ENCODE results near the gene SFN. TPM values are rescaled to one million over a fixed set of nuclear protein-coding genes. Genes with fewer than 3 reads are reported as not detected.

SFN gene
- total and polyA plus RNA-seq, 2 donors (not counting 3 experiments of a cell fraction or from before 2014, with no cell fraction given) = 0.08 to 0.33 TPM

DNA sequence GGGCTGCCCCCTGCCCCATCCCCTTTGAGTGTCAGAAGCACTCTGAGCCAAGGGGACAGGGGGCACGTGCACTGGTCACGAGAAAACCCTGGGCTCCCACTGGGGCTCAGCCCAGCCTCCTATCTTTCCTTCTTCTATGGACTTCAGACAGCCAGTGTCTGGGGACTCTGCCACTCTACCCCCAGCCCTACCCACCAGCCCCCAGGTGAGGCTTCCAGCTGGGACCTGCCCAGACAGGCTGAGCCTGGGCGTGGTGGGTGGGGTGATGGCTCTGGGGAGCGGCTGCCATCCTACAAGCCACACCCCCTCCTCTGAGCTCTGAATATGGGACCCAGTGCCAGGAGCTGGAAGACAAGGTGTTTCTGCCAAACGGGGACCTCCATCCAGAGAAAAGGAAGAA, 8.0 kb upstream of the SFN start:
- dilution Hi-C loops (cut with MboI; ENCODE audit: extremely low pct_ligation_motif_present, low sequenced_read_pairs) (no loop called here), intact Hi-C loops (cut with micrococcal nuclease) (no loop called here)
- Histone ChIP-seq H2AFZ (ENCODE audit: low read depth, low read length) (no peak overlapping the region), H3K4me3 (replicated peaks in 1 of 3; ENCODE audit: insufficient read depth in 1 of 3, low read depth in 1 of 3, low read length in 3 of 3) (no peak overlapping the region), H3K4me2 (ENCODE audit: insufficient read depth, low read length) (no peak overlapping the region), H3K9me1 (replicated peaks; ENCODE audit: control insufficient read depth, extremely low read depth, insufficient read depth, low read length) (no peaks in the 10 kb centered on the region), H3K27ac (ENCODE audit: insufficient read depth, low read depth, low read length) (no peak overlapping the region), H4K20me1 (replicated peaks; ENCODE audit: control insufficient read depth, extremely low read depth, insufficient read depth, low read length) (no peaks in the 10 kb centered on the region), H3K9me3 (replicated peaks; ENCODE audit: control insufficient read depth, insufficient read depth, low read length) (no peaks in the 10 kb centered on the region), H3K27me3 (ENCODE audit: control insufficient read depth in 2 of 2, insufficient read depth in 2 of 2, low read length in 2 of 2) (no peaks in the 10 kb centered on the region), H3K79me2 (ENCODE audit: control insufficient read depth, insufficient read depth, low read length) (no peaks in the 10 kb centered on the region), H3K4me1 (ENCODE audit: control insufficient read depth, extremely low read depth, insufficient read depth, low read length) (no peaks in the 10 kb centered on the region), H3K36me3 (ENCODE audit: control insufficient read depth in 2 of 2, extremely low read depth in 1 of 2, insufficient read depth in 2 of 2, low read length in 2 of 2) (peaks cover 12 to 32% of the 10 kb centered on the region in 2 experiments), H3K9ac (replicated peaks; ENCODE audit: extremely low read depth, insufficient read depth, low read length) (no peak overlapping the region)
- ChIA-PET CTCF (interaction anchor here (1.0 to 1.9 kb wide), 3 partner anchors 10 to 253 kb away, joined by 4 to 7 read pairs (median 5); no protein-coding TSS in a partner anchor), POLR2A (no interaction called here)
- no peak for FAIRE-seq
- TF ChIP-seq FOS (IDR thresholded peaks at IDR 0.05; ENCODE audit: borderline replicate concordance, insufficient read depth, low read length) = no peak
- TF ChIP-seq JUN (IDR thresholded peaks at IDR 0.05; ENCODE audit: borderline replicate concordance, insufficient read depth, insufficient read length, low read depth) = no peak
- no peak for TF ChIP-seq MYC (IDR thresholded peaks at IDR 0.05; ENCODE audit: low read depth, low read length)
- TF ChIP-seq POLR2A (IDR thresholded peaks at IDR 0.05; ENCODE audit: low read depth, low read length) = no peak
- TF ChIP-seq GATA2 (IDR thresholded peaks at IDR 0.05; ENCODE audit: insufficient read depth, insufficient read length, low read depth, low read length) = no peak
- no peak for TF ChIP-seq EZH2 (IDR thresholded peaks at IDR 0.05; ENCODE audit: borderline replicate concordance, low read depth, low read length, severe bottlenecking)
- TF ChIP-seq, protein P1, sequence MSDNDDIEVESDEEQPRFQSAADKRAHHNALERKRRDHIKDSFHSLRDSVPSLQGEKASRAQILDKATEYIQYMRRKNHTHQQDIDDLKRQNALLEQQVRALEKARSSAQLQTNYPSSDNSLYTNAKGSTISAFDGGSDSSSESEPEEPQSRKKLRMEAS (IDR thresholded peaks at IDR 0.05; ENCODE audit: insufficient read depth, insufficient read length) = no peak
- TF ChIP-seq, protein P2, sequence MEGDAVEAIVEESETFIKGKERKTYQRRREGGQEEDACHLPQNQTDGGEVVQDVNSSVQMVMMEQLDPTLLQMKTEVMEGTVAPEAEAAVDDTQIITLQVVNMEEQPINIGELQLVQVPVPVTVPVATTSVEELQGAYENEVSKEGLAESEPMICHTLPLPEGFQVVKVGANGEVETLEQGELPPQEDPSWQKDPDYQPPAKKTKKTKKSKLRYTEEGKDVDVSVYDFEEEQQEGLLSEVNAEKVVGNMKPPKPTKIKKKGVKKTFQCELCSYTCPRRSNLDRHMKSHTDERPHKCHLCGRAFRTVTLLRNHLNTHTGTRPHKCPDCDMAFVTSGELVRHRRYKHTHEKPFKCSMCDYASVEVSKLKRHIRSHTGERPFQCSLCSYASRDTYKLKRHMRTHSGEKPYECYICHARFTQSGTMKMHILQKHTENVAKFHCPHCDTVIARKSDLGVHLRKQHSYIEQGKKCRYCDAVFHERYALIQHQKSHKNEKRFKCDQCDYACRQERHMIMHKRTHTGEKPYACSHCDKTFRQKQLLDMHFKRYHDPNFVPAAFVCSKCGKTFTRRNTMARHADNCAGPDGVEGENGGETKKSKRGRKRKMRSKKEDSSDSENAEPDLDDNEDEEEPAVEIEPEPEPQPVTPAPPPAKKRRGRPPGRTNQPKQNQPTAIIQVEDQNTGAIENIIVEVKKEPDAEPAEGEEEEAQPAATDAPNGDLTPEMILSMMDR (IDR thresholded peaks at IDR 0.05; ENCODE audit: extremely low read depth in 1 of 2, insufficient read depth in 1 of 2, low read depth in 1 of 2, low read length in 2 of 2) = no peak
- no peak for TF ChIP-seq POLR2AphosphoS5 (IDR thresholded peaks at IDR 0.05; ENCODE audit: insufficient read depth, low read depth, low read length)
- DNase-seq (ENCODE audit: low read depth, low spot score) = no peak
- no TSS peak for BruUV-seq (replicated peaks)
